GM19193 (cell line): ENCODE measurements around the gene MYO18B.

Source experiments
- POLR2A ChIP-seq: IDR thresholded peaks from 4 replicates; pipeline ENCODE4 v1.6.1; 2011; ENCODE audit not compliant: insufficient read depth, insufficient read length; ENCODE audit errors: extremely low read depth

The MYO18B gene

GRCh38 chr22:25804676-25805075, 62.7 kb downstream of the MYO18B start:
- no peak for TF ChIP-seq POLR2A

GRCh38 chr22:25806579-25806978, 64.6 kb downstream of the MYO18B start:
- no peak for TF ChIP-seq POLR2A

DNA sequence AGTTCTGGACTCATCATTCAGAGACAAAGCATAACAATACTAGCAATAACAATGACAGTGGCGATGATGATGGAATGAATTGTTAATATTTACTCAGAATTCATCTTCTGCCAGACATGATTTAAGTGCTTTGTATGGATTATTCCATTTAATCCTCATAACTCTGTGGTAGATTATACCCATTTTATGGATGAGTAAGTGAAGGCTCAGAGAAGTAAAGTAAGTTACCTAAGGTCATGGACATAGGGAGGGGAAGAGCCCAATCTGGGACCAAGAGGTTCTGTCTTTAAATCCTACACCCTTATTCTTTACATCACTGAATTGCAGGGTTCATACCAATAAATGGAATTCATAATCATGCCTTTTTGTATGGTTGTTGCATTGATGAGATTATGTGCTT, 72.7 kb downstream of the MYO18B start:
- TF ChIP-seq POLR2A, result no peak

DNA sequence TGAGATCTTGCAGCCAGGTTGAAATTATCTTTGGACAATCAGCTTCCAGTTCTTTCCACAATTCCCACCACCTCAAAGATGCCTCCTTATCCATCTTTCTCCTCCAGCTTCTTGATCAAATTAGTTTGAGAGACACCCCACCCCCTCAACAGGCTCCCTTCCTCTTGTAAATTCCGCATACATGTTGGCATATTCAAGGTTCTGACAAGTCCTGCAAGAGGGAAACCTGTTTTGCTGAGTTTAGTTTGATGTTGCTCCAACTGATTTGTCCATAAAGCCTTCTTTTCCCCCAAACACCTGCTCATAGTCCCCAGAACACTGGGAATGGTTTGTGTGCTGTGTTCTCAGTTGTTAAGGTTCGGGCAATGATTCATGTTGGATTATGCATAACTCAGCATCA, 73.6 kb downstream of the MYO18B start:
- no peak for TF ChIP-seq POLR2A

DNA sequence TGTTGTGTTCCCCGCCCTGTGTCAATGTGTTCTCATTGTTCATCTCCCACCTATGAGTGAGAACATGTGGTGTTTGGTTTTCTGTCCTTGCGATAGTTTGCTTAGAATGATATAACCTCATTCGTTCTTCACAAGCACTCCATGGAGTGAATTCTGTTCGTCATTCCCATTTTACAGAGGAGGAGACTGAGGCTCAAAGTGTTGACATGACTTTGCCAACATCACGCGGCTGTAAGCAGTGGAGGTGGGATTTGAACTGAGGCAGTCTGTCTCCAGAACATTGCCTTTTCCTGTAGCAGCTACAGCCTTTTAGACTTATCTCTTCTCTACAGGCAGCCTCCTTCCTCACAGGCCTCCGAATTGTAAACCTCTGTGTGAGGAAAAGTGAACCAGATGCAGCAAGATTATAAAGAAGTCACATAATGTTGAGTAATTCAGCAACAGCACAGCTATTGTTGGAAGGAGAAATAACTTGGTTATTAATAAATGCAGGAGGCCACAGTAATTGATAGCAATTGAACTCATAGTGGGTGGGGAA, 74.6 kb downstream of the MYO18B start:
- no peak for TF ChIP-seq POLR2A

- TF ChIP-seq POLR2A, result no peak
Measured at GRCh38 chr22:25817092-25817943, 75.3 kb downstream of the MYO18B start.

DNA sequence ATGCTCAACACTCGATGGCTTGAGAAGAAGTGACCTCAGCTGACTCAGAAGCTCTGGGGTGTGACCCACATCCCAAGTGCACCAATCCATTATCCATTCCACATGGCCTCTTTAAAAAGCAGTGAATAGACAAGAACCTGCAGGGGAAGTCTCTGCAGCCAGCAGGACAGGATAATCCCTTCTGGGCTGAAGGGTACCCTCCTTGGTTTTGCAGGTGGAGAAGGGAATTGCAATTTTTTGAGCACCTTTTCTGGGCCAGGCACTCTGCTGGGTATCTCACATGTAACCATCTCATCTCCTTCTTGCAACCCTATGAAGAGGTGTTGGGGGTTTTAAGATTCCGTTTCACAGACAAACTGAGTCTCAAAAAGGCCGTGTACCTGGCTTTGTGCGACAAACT, 76.6 kb downstream of the MYO18B start:
- no peak for TF ChIP-seq POLR2A

GRCh38 chr22:25822344-25822743, 80.4 kb downstream of the MYO18B start:
- no peak for TF ChIP-seq POLR2A

GRCh38 chr22:25823276-25823675, 81.3 kb downstream of the MYO18B start:
- TF ChIP-seq POLR2A, result no peak

DNA sequence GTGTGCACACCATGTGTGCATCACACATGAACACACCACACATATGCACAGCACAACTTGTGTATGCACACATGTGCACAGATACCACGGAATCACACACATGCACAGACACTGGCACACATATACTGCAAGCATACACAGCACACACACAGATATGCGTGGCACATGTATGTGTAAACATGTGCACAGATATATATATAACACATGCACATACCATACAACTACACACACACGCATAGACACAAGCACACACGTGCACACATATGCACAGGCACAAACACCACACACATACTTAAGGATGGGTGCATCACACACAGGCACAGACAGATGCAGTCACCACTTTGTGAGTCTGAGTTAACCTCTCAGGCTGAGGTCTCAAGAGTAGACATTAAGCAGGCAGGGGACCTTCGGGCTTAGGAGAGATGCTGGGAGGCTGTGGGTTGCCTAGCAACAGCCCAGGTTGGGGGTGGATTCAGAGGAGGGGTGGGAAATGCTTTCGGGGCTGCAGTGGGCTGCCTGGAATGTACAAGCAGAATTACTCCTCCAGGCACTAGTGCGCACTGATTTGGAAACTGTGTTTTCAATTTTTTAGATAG, 82.9 kb downstream of the MYO18B start:
- no peak for TF ChIP-seq POLR2A

DNA sequence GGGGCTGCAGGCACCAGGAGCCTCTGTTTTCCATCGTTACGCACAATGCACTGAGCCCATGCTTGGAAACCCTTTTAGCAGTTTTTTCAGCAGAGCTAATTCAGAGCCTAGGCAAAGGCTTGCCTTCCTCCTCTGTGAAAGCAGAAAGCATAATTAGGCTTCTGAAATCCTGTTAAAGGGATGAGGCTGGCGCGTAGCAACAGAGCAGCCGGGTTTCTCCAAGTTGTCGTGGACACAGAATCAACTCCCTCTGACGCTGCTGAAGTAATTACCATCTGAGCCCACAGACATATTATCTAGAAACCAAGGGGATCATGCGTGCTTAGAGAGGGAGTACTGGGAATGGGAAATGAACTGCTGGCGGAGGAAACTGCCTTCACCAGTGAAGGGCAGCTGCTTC, 85.4 kb downstream of the MYO18B start:
- no peak for TF ChIP-seq POLR2A

DNA sequence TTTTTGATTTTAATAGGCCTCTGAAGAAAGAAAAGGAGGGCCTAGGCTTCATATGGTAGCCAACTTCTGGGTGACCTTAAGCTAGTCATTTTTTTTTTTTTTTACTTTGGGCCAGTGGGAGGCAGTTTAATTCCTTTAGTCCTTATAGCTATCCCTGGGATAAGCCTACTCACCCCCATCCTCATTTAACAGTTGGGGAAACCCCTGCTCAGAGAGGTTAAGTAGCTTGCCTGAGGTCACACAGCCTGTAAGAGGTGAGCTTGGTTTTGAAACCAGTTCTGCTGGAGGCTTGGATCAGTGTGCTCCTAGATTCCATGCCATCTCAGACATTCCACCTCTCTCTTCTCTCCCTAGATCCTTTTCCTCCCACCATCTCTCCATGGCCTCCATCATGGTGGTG, 86.4 kb downstream of the MYO18B start:
- TF ChIP-seq POLR2A, result no peak

- TF ChIP-seq POLR2A, result no peak
Measured at GRCh38 chr22:25829237-25829636, 87.2 kb downstream of the MYO18B start.

GRCh38 chr22:25829808-25830777, 88.1 kb downstream of the MYO18B start:
- TF ChIP-seq POLR2A, result no peak

GRCh38 chr22:25833091-25833490, 91.1 kb downstream of the MYO18B start:
- no peak for TF ChIP-seq POLR2A

DNA sequence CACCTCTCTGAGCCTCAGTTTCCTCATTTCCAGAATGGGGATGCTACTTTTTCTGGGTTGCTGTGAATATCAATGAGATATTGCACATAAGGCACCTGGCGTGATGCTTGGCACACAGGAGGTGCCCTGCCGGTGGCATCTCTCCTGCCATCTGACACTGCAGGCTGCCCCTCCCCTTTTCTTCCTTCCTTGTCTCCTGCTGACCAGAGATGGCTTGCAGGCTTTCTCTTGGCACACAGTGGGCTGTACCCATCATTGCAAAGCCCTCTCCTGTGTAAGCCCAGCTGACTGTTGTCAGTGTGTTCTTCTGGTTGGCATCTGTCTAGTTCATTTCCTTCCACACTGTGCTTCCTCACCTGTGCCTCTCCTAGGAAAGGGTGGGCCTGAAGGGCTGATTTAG, 91.7 kb downstream of the MYO18B start:
- no peak for TF ChIP-seq POLR2A

DNA sequence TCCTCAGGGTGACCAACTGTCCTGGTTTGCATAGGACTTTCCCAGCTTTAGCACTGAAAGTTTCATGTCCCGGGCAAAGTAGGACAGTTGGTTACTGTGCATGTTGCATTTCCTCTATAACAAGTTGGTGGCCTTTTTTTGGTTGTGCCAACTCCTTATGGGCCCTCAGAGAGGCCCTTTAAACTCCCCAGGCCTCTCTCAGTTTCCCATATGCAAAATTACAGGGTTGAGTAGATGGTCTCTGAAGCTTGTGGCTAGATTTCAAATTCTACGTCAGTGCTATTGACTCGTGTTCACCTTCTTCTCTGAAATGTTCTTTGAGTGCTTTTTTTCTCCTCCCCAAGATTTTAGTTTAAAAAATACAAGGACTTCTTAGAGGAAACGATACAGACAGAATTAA, 92.5 kb downstream of the MYO18B start:
- no peak for TF ChIP-seq POLR2A
